SK-N-SH treated with all-trans-retinoic acid at 6 μM for 48 hours (cell line): ENCODE data around the gene CPNE5.

Experiments used
- ARNTL ChIP-seq: fragments of 450-650 bp; formaldehyde crosslinking; IDR thresholded peaks from 2 replicates; pipeline ENCODE4 v1.5.0; 2020; ENCODE audit warnings: low read depth, mild to moderate bottlenecking, moderate library complexity, borderline replicate concordance
- CREB5 ChIP-seq: fragments of 250-450 bp; sonication (Bioruptor Pico); IDR thresholded peaks from 2 replicates; pipeline ENCODE4 v1.5.1; 2020; ENCODE audit warnings: low read depth, mild to moderate bottlenecking, moderate library complexity
- CSDC2 ChIP-seq: fragments of 250-450 bp; sonication (Bioruptor Pico); IDR thresholded peaks from 2 replicates; pipeline ENCODE4 v1.5.0; 2020; ENCODE audit warnings: mild to moderate bottlenecking, moderate library complexity
- GLIS3 ChIP-seq: fragments of 250-450 bp; sonication (Bioruptor Pico); IDR thresholded peaks from 2 replicates; pipeline ENCODE4 v1.5.0; 2020; ENCODE audit warnings: mild to moderate bottlenecking, moderate library complexity
- PATZ1 ChIP-seq: fragments of 250-450 bp; sonication (Bioruptor Pico); IDR thresholded peaks from 2 replicates; pipeline ENCODE4 v1.8.0; 2020; ENCODE audit warnings: mild to moderate bottlenecking, moderate library complexity, borderline replicate concordance
- POU6F1 ChIP-seq: fragments of 250-450 bp; sonication (Bioruptor Pico); IDR thresholded peaks from 2 replicates; pipeline ENCODE4 v1.8.0; 2021; ENCODE audit warnings: low read depth, mild to moderate bottlenecking, moderate library complexity, borderline replicate concordance
- PPARA ChIP-seq: fragments of 250-450 bp; sonication (Bioruptor Pico); IDR thresholded peaks from 2 replicates; pipeline ENCODE4 v1.5.0; 2020; ENCODE audit warnings: mild to moderate bottlenecking, borderline replicate concordance
- RARB ChIP-seq: fragments of 250-450 bp; sonication (Bioruptor Pico); IDR thresholded peaks from 2 replicates; pipeline ENCODE4 v1.8.0; 2021; ENCODE audit warnings: mild to moderate bottlenecking, moderate library complexity
- SNAI2 ChIP-seq: fragments of 250-450 bp; sonication (Bioruptor Pico); IDR thresholded peaks from 2 replicates; pipeline ENCODE4 v1.5.0; 2020; ENCODE audit warnings: mild to moderate bottlenecking, moderate library complexity
- TSHZ2 ChIP-seq: fragments of 250-450 bp; sonication (Bioruptor Pico); IDR thresholded peaks from 2 replicates; pipeline ENCODE4 v1.5.0; 2020; ENCODE audit warnings: mild to moderate bottlenecking, moderate library complexity
- ZFP30 ChIP-seq: fragments of 450-650 bp; formaldehyde crosslinking; IDR thresholded peaks from 2 replicates; pipeline ENCODE4 v1.5.0; 2022; ENCODE audit warnings: mild to moderate bottlenecking, moderate library complexity
- ZNF8 ChIP-seq: fragments of 450-650 bp; formaldehyde crosslinking; IDR thresholded peaks from 2 replicates; pipeline ENCODE4 v1.5.0; 2020; ENCODE audit warnings: mild to moderate bottlenecking, moderate library complexity

GRCh38 chr6:36817176-36817817 is 21.9 kb downstream of the CPNE5 start:
- TF ChIP-seq PATZ1 (no peak), GLIS3 (CRISPR knock-in tag) (no peak), CREB5 (CRISPR knock-in tag) (no peak), CSDC2 (CRISPR knock-in tag) (no peak), ZNF8 (CRISPR knock-in tag) (no peak), ZFP30 (CRISPR knock-in tag) (no peak), PPARA (CRISPR knock-in tag) (no peak), TSHZ2 (CRISPR knock-in tag) (no peak), POU6F1 (no peak), SNAI2 (CRISPR knock-in tag) (no peak), RARB (no peak), ARNTL (CRISPR knock-in tag) (no peak)
